ENCODE measurements around the gene APLP1. TPM values are rescaled to one million over a fixed set of nuclear protein-coding genes. Genes with fewer than 3 reads are reported as not detected.
A peak's percentile ranks its signal among the peaks of the same experiment; 100 is the strongest.

APLP1 gene
- total RNA-seq, 4 donors from 2014 or later: 0.44 to 1.7 (median 0.76) TPM; not detected in 1

GRCh38 chr19:35852029-35852780 lies 16.2 kb upstream of the APLP1 start, which contains the start of gene NPHS1:
TSS of gene NPHS1 (minus strand) at chr19:35852504. CDS start at chr19:35851837, 667 bp downstream.
- Histone ChIP-seq H3K4me1 (peaks cover 13 to 15% (median 13%) of the 10 kb centered on the region in 3 donors), H3K4me3 (no peak within 1 kb of the TSS), H3K27me3 (peaks cover 6 to 99% (median 18%) of the 10 kb centered on the region in 4 donors), H3K27ac (no peak within 1 kb of the TSS), H3K9me3 (no peaks in the 10 kb centered on the region), H3K36me3 (no peaks in the 10 kb centered on the region)
- WGBS, 2 donors: 48 to 60% methylated on average over 9 of the region's 9 CpGs
- DNase-seq: no peak
- no peak for TF ChIP-seq POLR2A (IDR thresholded peaks at IDR 0.05)
- TF ChIP-seq, protein P1, sequence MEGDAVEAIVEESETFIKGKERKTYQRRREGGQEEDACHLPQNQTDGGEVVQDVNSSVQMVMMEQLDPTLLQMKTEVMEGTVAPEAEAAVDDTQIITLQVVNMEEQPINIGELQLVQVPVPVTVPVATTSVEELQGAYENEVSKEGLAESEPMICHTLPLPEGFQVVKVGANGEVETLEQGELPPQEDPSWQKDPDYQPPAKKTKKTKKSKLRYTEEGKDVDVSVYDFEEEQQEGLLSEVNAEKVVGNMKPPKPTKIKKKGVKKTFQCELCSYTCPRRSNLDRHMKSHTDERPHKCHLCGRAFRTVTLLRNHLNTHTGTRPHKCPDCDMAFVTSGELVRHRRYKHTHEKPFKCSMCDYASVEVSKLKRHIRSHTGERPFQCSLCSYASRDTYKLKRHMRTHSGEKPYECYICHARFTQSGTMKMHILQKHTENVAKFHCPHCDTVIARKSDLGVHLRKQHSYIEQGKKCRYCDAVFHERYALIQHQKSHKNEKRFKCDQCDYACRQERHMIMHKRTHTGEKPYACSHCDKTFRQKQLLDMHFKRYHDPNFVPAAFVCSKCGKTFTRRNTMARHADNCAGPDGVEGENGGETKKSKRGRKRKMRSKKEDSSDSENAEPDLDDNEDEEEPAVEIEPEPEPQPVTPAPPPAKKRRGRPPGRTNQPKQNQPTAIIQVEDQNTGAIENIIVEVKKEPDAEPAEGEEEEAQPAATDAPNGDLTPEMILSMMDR (IDR thresholded peaks at IDR 0.05): no peak
- intact Hi-C loops (cut with DNase I): no loop called here

DNA sequence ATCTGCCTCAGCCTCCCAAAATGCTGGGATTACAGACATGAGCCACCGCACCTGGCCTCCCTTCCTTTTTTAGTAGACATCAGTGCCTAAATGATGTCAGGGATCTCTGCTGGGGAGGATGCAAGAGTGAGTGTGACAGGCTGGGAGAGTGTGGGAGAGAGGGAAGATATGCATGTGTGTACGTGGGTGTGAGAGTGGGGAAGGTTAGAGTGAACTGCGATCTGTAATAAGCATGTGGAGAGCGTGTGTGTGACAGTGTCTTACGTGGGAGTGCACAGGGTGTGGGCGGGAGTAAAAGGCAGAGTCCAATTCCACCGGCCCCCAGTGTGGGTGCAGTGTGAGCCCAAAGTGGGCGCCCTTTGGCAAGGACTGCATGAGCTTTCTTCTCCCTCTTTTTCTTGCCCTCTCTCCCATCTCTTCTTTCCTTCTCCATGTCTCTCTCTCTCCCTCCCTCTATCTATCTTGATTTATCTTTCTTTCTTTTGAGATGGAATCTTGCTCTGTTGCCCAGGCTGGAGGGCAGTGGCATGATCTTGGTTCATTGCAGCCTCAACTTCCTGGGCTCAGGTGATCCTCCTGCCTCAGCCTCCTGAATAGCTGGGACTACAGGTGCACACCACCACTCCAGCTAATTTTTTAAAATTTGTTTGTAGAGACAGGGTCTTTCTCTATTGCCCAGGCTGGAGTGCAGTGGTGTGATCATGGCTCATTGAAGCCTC lies 15.2 kb upstream of the APLP1 start:
- peaks cover 14 to 16% (median 14%) of the 10 kb centered on the region in 3 donors for H3K4me1 ChIP-seq
- 62 to 64% methylated on average over 8 of the region's 8 CpGs for WGBS, 2 donors
- H3K4me3 ChIP-seq: no peak overlapping the region
- no peaks in the 10 kb centered on the region for H3K9me3 ChIP-seq
- peaks cover 6 to 99% (median 15%) of the 10 kb centered on the region in 4 donors for H3K27me3 ChIP-seq
- H3K36me3 ChIP-seq: no peaks in the 10 kb centered on the region
- TF ChIP-seq POLR2A (IDR thresholded peaks at IDR 0.05): no peak
- no peak for DNase-seq
- no peak overlapping the region for H3K27ac ChIP-seq
- intact Hi-C loops (cut with DNase I): no loop called here

DNA sequence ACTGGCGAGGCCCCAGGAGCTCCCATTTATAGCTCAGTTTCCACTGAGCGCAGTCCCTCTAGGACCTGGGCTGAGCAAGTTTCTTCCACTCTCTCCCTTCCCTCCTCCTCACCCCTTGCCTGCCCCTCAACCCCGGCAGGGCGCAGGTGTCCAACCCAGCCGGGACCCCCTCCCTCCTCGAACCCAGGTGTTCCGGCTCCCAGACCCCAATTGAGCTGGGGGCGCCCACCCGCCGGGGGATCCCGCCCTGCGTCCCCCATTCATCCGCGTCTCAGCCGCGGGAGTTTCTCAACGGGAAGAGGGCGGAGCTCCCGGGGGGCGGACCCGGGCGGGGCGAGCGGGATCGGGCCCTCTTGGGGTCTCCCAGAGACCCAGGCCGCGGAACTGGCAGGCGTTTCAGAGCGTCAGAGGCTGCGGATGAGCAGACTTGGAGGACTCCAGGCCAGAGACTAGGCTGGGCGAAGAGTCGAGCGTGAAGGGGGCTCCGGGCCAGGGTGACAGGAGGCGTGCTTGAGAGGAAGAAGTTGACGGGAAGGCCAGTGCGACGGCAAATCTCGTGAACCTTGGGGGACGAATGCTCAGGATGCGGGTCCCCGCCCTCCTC lies 11.7 kb upstream of the APLP1 start, which contains the start of gene KIRREL2:
KIRREL2 (plus strand) TSS at position 366 of the 604 bp plus-strand sequence; CDS start at position 575, 209 bp downstream.
- WGBS, 2 donors: 0 to 1% methylated on average over 4 to 13 of the region's 42 CpGs
- H3K4me1 ChIP-seq: peaks cover 14 to 23% (median 14%) of the 10 kb centered on the region in 3 donors
- H3K27me3 ChIP-seq: peaks cover 6 to 99% (median 21%) of the 10 kb centered on the region in 4 donors
- peak within 1 kb of the TSS; percentile 32 to 68 (median 48) for H3K4me3 ChIP-seq
- no peaks in the 10 kb centered on the region for H3K9me3 ChIP-seq
- TF ChIP-seq, protein P1 (IDR thresholded peaks at IDR 0.05): no peak
- no peak for TF ChIP-seq POLR2A (IDR thresholded peaks at IDR 0.05)
- DNase-seq: no peak
- H3K27ac ChIP-seq: no peak within 1 kb of the TSS
- intact Hi-C loops (cut with DNase I): no loop called here
- H3K36me3 ChIP-seq: no peaks in the 10 kb centered on the region

DNA sequence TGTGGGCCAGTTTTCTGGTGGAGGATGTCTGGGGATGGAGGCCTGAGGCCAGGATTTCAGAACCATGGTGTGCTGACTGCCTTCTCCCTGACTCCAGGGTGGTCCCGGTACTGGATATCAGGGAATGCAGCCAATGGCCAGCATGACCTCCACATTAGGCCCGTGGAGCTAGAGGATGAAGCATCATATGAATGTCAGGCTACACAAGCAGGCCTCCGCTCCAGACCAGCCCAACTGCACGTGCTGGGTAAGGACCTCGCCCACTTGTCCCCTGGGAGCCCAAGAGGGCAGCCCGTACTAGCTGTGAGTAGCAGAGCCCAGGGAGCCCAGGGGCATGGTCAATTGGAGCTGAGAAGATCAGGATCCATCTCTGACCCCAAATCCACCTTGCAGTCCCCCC lies 10.1 kb upstream of the APLP1 start:
- no peak for TF ChIP-seq POLR2A (IDR thresholded peaks at IDR 0.05)
- TF ChIP-seq, protein P1 (IDR thresholded peaks at IDR 0.05): no peak
- H3K4me1 ChIP-seq: peaks cover 14 to 23% (median 14%) of the 10 kb centered on the region in 3 donors
- H3K27me3 ChIP-seq: peaks cover 6 to 100% (median 21%) of the 10 kb centered on the region in 4 donors
- no peak overlapping the region for H3K27ac ChIP-seq
- 67 to 88% methylated on average over 2 to 3 of the region's 6 CpGs for WGBS, 2 donors
- intact Hi-C loops (cut with DNase I): no loop called here
- no peak overlapping the region for H3K4me3 ChIP-seq
- no peaks in the 10 kb centered on the region for H3K36me3 ChIP-seq
- H3K9me3 ChIP-seq: no peaks in the 10 kb centered on the region
- DNase-seq: no peak

- peaks cover 6 to 93% (median 18%) of the 10 kb centered on the region in 4 donors for H3K27me3 ChIP-seq
- TF ChIP-seq POLR2A (IDR thresholded peaks at IDR 0.05): no peak
- TF ChIP-seq, protein P1 (IDR thresholded peaks at IDR 0.05): no peak
- intact Hi-C loops (cut with DNase I): no loop called here
- DNase-seq: no peak
- H3K27ac ChIP-seq: no peak overlapping the region
- H3K4me1 ChIP-seq: peaks cover 14 to 23% (median 14%) of the 10 kb centered on the region in 3 donors
- H3K9me3 ChIP-seq: no peaks in the 10 kb centered on the region
- H3K36me3 ChIP-seq: no peaks in the 10 kb centered on the region
- WGBS, 2 donors: no CpG with 5 or more reads among the region's 4 CpGs
- H3K4me3 ChIP-seq: no peak overlapping the region
Observed at GRCh38 chr19:35859414-35859813, 9.0 kb upstream of the APLP1 start.

Measured in esophagus squamous epithelium (tissue), 5 donors.